ENCODE results near the gene POLR2E. TPM values are rescaled to one million over a fixed set of nuclear protein-coding genes. Genes with fewer than 3 reads are reported as not detected.

POLR2E gene
- total RNA-seq, 1 experiment from 2014 or later, result 281 TPM

- Histone ChIP-seq H3K36me3 (ENCODE audit: control insufficient read depth in 1 of 2, insufficient read depth in 2 of 2, low read length in 2 of 2) (peaks cover 15 to 51% of the 10 kb centered on the region in 2 experiments; a peak in 3 of 4 replicates), H3K27ac (ENCODE audit: low read depth, low read length) (peak overlapping the region; percentile 35; the same call in 1 of the 2 replicates), H3K27me3 (ENCODE audit: insufficient read depth, low read length) (no peaks in the 10 kb centered on the region), H3K4me1 (ENCODE audit: control insufficient read depth in 1 of 2, insufficient read depth in 2 of 2, low read length in 2 of 2) (peaks cover 0 to 10% of the 10 kb centered on the region in 2 experiments; a peak in 2 of 4 replicates), H3K9ac (ENCODE audit: low read length) (no peak overlapping the region), H4K20me1 (ENCODE audit: insufficient read depth) (no peaks in the 10 kb centered on the region), H3K4me3 (replicated peaks in 1 of 2; ENCODE audit: low read depth in 1 of 2, low read length in 2 of 2) (no peak overlapping the region), H2AFZ (ENCODE audit: low read depth, low read length, poor library complexity, severe bottlenecking) (no peak overlapping the region), H3K4me2 (ENCODE audit: low read length) (no peak overlapping the region), H3K9me2 (ENCODE audit: insufficient read depth) (no peaks in the 10 kb centered on the region), H3K79me2 (ENCODE audit: insufficient read depth, low read length) (peaks cover 10% of the 10 kb centered on the region; the same call in 1 of the 2 replicates), H3K9me3 (ENCODE audit: control insufficient read depth in 1 of 2, insufficient read depth in 1 of 2, low read depth in 1 of 2, low read length in 2 of 2) (no peaks in the 10 kb centered on the region)
- ChIA-PET CTCF (interaction anchor here (0.5 to 1.5 kb wide), 2 partner anchors 9 to 18 kb away, joined by 3 to 5 read pairs; no protein-coding TSS in a partner anchor), RAD21 (ENCODE audit: low non-redundant PET in 1 of 2, low total read pairs in 2 of 2, uncharacterized antibody in 2 of 2, unreplicated experiment in 2 of 2) (interaction anchor here in 1 of 2 experiments (1.5 kb wide), 1 partner anchor 10 kb away, joined by 5 read pairs; no protein-coding TSS in a partner anchor), POLR2A (interaction anchor here (1.4 kb wide), 1 partner anchor 11 kb away, joined by 4 read pairs; no protein-coding TSS in a partner anchor)
- peak; percentile 91 for ATAC-seq
- intact Hi-C loops (cut with micrococcal nuclease), result no loop called here
- BruUV-seq (replicated peaks), result no TSS peak
- TF ChIP-seq SP1 (IDR thresholded peaks at IDR 0.05; ENCODE audit: low read depth) (peak; percentile 98), EZH2 (IDR thresholded peaks at IDR 0.05) (no peak)
- peak; percentile 55 for DNase-seq (ENCODE audit: low read depth, low spot score)
Observed at GRCh38 chr19:1122972-1123363, 27.8 kb upstream of the POLR2E start.

- ChIA-PET RAD21 (ENCODE audit: low non-redundant PET in 1 of 2, low total read pairs in 2 of 2, uncharacterized antibody in 2 of 2, unreplicated experiment in 2 of 2) (interaction anchor here in 1 of 2 experiments (1.5 kb wide), 1 partner anchor 9 kb away, joined by 5 read pairs; no protein-coding TSS in a partner anchor), CTCF (interaction anchor here (0.5 to 1.5 kb wide), 2 partner anchors 9 to 17 kb away, joined by 3 to 5 read pairs; no protein-coding TSS in a partner anchor), POLR2A (interaction anchor here (0.5 to 1.4 kb wide), 2 partner anchors 12 to 17 kb away, joined by 4 read pairs; no protein-coding TSS in a partner anchor)
- H3K27me3 ChIP-seq (ENCODE audit: insufficient read depth, low read length), result no peaks in the 10 kb centered on the region
- H3K9me3 ChIP-seq (ENCODE audit: control insufficient read depth in 1 of 2, insufficient read depth in 1 of 2, low read depth in 1 of 2, low read length in 2 of 2), result no peaks in the 10 kb centered on the region
- DNase-seq (ENCODE audit: low read depth, low spot score) (no peak), ATAC-seq (no peak)
- peaks cover 4% of the 10 kb centered on the region; the same call in 1 of the 2 replicates for H3K79me2 ChIP-seq (ENCODE audit: insufficient read depth, low read length)
- no peak overlapping the region for H3K4me2 ChIP-seq (ENCODE audit: low read length)
- no peak overlapping the region for H3K4me3 ChIP-seq (replicated peaks in 1 of 2; ENCODE audit: low read depth in 1 of 2, low read length in 2 of 2)
- no peak overlapping the region for H3K9ac ChIP-seq (ENCODE audit: low read length)
- no peaks in the 10 kb centered on the region for H3K9me2 ChIP-seq (ENCODE audit: insufficient read depth)
- H3K27ac ChIP-seq (ENCODE audit: low read depth, low read length), result peak overlapping the region; percentile 35; the same call in 1 of the 2 replicates
- no TSS peak for BruUV-seq (replicated peaks)
- no peak overlapping the region for H2AFZ ChIP-seq (ENCODE audit: low read depth, low read length, poor library complexity, severe bottlenecking)
- peaks cover 0 to 8% of the 10 kb centered on the region in 2 experiments; a peak in 2 of 4 replicates for H3K4me1 ChIP-seq (ENCODE audit: control insufficient read depth in 1 of 2, insufficient read depth in 2 of 2, low read length in 2 of 2)
- intact Hi-C loops (cut with micrococcal nuclease), result no loop called here
- no peaks in the 10 kb centered on the region for H4K20me1 ChIP-seq (ENCODE audit: insufficient read depth)
- H3K36me3 ChIP-seq (ENCODE audit: control insufficient read depth in 1 of 2, insufficient read depth in 2 of 2, low read length in 2 of 2), result peaks cover 15 to 48% of the 10 kb centered on the region in 2 experiments; a peak in 3 of 4 replicates
- TF ChIP-seq EZH2 (IDR thresholded peaks at IDR 0.05) (no peak), RAD21 (IDR thresholded peaks at IDR 0.05; ENCODE audit: low read depth) (no peak), ZNF274 (IDR thresholded peaks at IDR 0.05; ENCODE audit: low read depth, low read length) (no peak), ELF1 (IDR thresholded peaks at IDR 0.05; ENCODE audit: borderline replicate concordance, low read depth) (no peak), CBX3 (IDR thresholded peaks at IDR 0.05; ENCODE audit: low read depth) (no peak), ZFX (IDR thresholded peaks at IDR 0.05) (no peak), JUND (IDR thresholded peaks at IDR 0.05) (no peak)
Observed at GRCh38 chr19:1122021-1122971, 27.1 kb upstream of the POLR2E start.
